Activated gamma-delta T cell treated with Interleukin-2 at 50 U/mL for 16 hours (primary cell): ENCODE data around the gene CCSER1.
"Not testable (repeated sequence)": the region's sequence is repeated elsewhere in the genome, so short reads cannot be mapped to it uniquely, and the experiment has no call there.

ENCODE experiments used
- DNase-seq: peaks from one replicate; pipeline ENCODE4 v3.0.0-alpha.2; 2020

Gene CCSER1

DNA sequence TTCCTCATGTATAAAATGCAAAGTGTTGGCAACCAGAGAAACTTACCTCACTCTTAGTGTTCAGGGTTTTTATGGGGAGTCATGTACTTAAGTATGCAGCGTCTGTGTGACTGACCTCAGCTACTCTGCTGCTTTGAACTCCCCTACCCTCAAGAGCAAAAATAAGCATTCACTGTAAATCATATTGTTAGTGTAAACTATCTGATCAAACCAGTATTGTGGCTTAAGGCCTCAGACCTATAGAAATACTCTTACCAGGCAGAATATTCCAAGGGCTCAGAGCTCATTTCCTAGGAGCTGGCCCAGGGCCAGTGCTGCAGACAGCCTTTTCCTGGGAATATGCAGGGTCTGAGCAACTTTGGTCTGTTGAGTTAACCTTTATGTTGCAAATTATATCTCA is 453.1 kb downstream of the CCSER1 start:
- no peak for DNase-seq

GRCh38 chr4:90582087-90582486 is 454.9 kb downstream of the CCSER1 start:
- DNase-seq = no peak

DNA sequence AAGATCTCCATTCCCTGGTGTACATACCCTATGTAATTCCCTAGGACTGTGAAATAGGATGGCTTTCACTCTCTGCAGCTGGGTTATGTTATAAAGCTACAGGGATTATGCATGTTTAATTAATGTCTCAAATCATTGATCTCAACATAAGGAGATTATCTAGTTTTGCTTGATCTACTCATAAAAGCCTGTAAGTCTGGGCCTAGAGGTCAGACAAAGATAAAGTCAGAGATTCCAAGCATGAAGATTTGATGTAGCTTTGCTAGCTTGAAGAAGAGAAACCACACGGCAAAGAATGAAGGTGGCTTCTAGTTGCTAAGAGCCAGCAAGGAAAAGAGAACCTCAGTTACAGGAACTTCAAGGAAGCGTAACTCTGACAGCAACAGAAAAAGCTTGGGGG is 456.9 kb downstream of the CCSER1 start:
- DNase-seq = no peak

GRCh38 chr4:90585961-90586360 is 458.8 kb downstream of the CCSER1 start:
- no peak for DNase-seq

DNA sequence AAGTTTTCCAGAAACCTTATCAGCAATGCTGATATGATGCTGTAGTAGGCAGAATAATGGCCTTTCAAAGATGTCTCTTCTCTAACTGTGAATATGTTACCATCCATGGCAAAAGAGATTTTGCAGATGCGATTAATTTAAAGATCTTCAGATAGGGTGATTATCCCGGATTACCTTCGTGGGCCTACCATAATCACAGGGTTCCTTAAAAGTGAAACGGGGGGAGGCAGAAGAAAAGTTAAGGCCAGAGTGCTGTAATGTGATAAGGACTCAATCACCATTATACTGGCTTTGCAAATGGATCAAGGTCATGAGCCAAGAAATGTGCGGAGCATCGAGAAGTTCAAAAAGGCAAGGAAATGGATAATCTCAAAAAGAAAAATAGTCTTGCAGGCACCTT is 459.6 kb downstream of the CCSER1 start:
- no peak for DNase-seq

- no peak for DNase-seq
Observed at GRCh38 chr4:90597927-90598326, 470.7 kb downstream of the CCSER1 start.

- DNase-seq = no peak
Observed at GRCh38 chr4:90598741-90599140, 471.5 kb downstream of the CCSER1 start.

DNA sequence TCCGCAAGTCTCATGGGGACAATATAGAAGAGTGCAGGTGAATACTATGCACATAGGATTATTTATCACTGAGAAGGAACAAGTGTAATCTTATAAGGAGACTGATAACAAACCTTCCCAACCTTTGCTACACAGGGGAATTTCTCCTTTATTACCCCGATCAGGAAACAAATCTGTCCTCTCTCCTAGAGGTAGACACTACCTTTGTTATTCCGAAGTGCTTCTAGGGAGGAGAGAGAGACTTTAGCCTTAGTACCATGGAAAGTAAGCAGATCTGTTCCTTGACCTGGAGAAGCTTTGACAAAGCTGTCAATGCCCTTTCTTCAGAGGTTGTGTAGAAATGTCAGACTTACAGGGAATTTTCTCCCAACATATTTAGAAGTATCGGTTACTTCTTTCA is 475.5 kb downstream of the CCSER1 start:
- no peak for DNase-seq

GRCh38 chr4:90603540-90603939 is 476.3 kb downstream of the CCSER1 start:
- no peak for DNase-seq

- DNase-seq = no peak
Observed at GRCh38 chr4:90606781-90607180, 479.6 kb downstream of the CCSER1 start.

DNA sequence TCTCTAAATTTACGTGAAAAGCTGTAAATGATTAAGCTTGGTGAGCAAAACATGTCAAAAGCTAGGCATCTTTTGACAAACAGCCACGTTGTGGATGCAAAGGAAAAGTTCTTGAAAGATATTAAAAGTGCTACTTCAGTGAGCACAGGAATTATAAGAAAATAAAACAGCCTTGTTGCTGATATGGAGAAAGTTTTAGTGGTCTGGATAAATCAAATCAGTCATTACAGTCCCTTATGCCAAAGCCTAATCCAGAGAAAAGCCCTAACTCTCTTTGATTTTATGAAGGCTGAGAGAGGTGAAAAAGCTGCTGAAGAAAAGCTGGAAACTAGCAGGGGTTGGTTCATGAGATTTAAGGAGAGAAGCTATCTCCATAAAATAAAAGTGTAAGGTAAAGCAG is 487.2 kb downstream of the CCSER1 start:
- DNase-seq = no peak

DNA sequence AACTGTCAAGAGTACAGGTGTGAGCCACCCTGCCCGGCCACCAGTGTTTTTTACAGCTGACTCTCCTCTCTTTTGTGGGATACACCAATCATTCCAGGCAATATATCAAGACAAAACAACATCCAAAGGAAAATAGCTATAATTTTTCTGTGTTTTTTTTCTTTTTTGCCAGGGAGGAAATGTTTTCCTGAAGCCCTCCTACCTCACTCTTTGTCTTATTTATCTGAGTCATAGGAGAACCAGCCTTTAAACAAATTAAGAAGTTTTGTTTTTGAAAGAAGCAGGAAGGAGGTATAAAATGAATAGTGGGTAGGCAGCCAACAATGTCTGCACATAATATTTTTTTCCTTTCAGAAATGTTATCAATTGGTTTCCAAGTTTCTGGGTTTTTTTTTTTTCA is 493.9 kb downstream of the CCSER1 start:
- DNase-seq = no peak

DNA sequence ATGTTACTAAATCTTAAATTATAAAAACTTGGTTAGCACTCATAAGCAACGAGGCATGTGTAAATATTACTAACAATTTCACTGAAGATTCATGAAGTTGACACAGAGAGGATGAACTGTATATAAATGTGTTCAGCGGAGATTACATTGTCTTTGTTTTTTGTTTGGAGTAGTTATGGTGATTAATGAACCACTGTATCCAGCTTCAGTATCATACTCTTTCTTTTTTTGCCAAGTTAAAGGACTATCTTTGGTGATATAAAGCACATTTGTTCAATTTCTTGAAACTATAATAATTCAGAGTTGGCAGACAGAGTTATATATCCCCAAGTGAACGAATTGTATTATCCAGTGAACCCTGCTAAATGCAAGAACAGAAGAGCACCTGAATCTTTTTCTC is 497.6 kb downstream of the CCSER1 start:
- no peak for DNase-seq

DNA sequence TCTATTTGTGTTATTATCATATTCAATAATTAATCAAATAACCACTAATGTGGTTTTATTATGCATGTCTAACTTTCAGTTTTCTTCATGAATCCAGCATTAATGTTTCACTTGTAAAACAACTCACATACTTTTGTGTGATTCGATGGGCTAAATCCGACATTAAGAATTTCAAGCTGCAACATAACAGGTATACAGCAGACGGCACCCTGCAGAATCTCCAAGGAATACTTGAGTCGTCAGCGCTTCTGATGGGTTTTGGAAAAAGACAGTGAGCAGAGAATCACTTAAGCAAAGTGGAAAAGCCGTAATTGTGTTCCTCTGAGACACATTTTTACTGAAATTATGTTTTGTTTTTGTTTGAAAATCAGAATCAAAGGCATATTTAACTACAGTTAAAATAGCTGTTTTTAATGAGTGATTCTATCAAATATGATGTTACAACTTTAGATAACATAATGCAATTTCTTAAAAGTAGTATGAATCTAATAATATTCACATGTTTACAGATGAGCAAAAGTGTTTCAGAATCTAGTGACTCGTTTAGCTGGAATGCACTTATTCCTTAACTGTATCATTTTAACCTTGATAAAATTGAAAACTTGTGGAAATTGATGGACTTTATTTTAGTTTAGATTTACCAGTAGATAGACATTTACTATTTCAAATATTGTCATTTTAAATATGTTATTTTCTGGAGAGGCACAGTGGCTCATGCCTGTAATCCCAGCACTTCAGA is 514.8 kb downstream of the CCSER1 start:
- no peak for DNase-seq

GRCh38 chr4:90643156-90643555 is 516.0 kb downstream of the CCSER1 start:
- DNase-seq = no peak

GRCh38 chr4:90648311-90648710 is 521.1 kb downstream of the CCSER1 start:
- no peak for DNase-seq

- DNase-seq = no peak
Observed at GRCh38 chr4:90648791-90649190, 521.6 kb downstream of the CCSER1 start.

DNA sequence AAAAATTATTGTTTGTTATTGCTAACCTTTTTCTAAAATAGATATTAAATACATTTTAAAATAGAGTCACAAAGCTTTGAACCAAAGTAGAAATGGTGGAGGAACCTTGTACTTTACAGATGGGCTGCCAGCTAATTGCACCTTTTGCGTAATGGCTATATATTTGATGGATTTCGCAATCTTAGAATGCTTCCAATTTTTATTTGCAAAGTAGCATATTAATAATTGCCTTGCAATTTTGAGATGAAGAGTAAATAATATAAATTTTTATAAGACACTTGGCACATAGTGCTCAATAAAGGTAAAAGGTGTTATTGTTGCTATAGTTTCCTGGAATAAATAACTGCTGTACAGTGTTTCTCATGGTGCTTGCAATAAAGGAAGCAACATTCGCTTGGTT is 533.5 kb downstream of the CCSER1 start:
- DNase-seq = no peak

DNA sequence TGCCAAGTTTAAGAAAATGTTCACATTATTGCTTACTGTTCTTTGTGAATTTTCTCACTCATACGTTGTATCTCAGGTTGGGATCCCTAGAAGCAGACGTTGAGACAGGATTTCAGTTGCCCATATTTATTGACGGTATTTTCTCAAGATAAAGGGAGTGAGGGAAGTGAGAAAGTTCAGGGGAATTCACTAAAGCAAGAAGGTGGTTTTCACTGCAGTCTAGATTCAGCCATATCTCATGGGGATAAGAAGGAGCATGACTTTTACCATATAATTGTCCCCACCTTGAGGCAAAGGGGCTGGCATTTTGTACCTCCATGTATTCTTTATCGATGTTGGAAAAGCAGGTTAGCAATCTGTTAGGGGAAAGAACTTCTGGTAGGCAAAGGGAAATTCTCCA is 543.0 kb downstream of the CCSER1 start:
- DNase-seq = no peak

- DNase-seq = no peak
Observed at GRCh38 chr4:90689739-90690138, 562.5 kb downstream of the CCSER1 start.

- no peak for DNase-seq
Observed at GRCh38 chr4:90695411-90695810, 568.2 kb downstream of the CCSER1 start.

DNA sequence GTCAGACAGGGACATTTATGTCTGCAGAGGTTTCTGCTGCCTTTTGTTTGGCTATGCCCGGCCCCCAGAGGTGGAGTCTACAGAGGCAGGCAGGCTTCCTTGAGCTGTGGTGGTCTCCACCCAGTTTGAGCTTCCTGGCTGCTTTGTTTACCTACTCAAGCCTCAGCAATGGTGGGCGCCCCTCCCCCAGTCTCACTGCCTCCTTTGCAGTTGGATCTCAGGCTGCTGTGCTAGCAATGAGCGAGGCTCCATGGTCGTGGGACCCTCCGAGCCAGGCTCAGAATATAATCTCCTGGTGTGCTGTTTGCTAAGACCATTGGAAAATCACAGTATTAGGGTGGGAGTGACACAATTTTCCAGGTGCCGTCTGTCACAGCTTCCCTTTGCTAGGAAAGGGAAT is 578.3 kb downstream of the CCSER1 start:
- not testable (repeated sequence) for DNase-seq

DNA sequence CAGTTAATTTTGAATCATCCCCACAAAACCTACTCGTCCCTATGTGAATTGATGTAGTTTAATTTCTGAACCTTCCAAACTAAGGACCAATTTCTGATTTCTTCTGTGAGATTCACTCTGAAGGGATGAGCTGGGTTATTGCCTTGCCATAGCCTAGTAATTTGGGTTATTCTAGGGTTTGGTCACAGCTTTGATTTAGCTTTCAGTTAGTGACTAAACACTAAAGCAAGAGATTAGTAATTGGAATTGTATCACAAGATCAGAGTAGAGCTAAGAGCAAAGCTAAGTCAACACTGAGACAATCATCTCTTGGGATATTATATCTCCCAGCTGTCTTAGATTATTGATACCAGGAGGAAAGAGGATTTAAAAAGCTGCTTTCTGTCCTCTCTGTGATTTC is 588.0 kb downstream of the CCSER1 start:
- DNase-seq = no peak

DNA sequence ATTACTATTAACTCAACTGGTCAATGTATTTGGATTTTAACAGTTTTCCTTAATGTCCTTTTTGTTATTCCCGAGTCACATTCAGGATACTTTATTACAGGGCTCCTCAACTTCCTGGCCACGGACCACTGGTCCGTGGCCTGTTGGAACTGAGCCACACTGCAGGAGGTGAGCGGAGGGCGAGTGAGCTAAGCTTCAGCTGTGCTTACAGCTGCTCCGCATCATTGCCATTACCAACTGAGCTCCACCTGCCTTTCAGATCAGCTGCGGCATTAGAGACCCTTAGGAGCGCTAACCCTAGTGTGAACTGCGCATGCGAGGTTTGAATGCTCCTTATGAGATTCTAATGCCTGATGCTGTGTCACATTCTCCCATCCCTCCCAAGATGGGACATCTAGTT is 591.7 kb downstream of the CCSER1 start:
- DNase-seq = no peak

DNA sequence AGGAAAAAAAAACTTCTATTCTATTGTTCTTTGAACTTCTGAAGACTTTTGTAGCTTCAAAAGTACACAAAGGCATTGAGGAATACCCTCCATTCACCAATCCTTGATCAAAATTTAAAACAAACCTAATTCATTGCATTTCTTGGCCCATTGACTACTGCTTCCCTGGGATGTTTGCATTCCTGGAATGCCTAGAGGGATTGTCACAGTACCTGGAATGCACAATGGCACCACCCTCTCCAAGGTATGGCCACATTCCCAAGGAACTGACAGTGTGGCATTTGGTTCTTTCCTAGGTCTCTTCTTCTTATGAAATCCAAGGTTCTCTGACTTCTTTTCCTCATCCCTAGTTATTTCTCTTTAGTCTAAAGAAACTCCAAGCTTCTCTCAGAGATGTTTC is 600.7 kb downstream of the CCSER1 start:
- no peak for DNase-seq

DNA sequence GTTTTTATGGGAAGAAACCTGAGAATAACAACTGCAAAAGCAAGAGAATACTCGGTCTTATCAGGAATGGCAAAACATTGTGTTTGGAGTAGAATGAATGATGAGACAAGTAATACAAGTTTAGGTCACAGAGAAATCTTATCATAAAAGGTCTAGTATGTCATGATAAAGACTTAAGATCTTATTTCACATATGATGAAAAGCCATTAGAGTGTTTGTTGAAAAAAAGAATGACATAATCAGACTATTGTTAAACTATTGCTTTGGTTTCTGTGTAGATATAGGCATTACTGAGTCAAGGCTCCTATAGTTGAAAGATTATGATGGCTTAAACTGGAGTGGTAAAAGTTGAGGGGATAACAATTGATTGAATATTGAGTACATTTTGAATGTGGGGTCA is 603.6 kb downstream of the CCSER1 start:
- DNase-seq = no peak
